HFF-Myc (cell line): ENCODE results near the gene PRKCQ.

Source experiments
- DNase-seq: peaks from one replicate; pipeline ENCODE4 v3.0.0-alpha.2; 2011; ENCODE audit warnings: low read depth; ENCODE audit errors: extremely low read depth
- H3K4me3 ChIP-seq: replicated peaks from 2 replicates; pipeline ENCODE4 v1.5.1; 2011; ENCODE audit warnings: low read depth, mild to moderate bottlenecking, control low read depth, low read length
- CTCF ChIP-seq: IDR thresholded peaks from 2 replicates; pipeline ENCODE4 v1.5.1; 2012; ENCODE audit warnings: mild to moderate bottlenecking, low read depth, low read length, control low read depth; ENCODE audit errors: missing control alignments

The PRKCQ gene

DNA sequence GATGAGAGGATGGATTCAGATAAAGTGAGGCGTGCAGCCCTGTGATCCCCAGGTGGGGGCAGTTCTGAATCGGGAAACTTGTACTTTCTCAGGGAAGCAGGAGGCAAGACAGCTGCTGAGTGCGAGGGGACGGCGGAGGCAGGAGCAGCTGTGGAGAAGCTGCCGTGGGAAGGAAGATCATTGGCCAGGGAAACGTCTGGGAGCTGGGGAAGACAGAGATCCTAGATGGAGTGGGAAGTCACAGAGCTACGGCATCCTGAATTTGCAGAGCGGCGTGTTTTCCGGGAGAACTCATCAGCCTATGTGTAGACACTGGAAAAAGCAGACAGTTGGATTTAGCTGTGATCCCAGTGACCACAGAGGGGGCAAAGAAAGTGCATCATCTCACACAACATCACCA lies 9.2 kb downstream of the PRKCQ start:
- DNase-seq = no peak
- TF ChIP-seq CTCF = no peak
- no peak overlapping the region for H3K4me3 ChIP-seq

- no peak overlapping the region for H3K4me3 ChIP-seq
- DNase-seq = no peak
- TF ChIP-seq CTCF = no peak
Observed at GRCh38 chr10:6569259-6569658, 10.8 kb downstream of the PRKCQ start.

GRCh38 chr10:6567884-6568283 lies 12.2 kb downstream of the PRKCQ start:
- no peak for DNase-seq
- no peak for TF ChIP-seq CTCF
- no peak overlapping the region for H3K4me3 ChIP-seq

DNA sequence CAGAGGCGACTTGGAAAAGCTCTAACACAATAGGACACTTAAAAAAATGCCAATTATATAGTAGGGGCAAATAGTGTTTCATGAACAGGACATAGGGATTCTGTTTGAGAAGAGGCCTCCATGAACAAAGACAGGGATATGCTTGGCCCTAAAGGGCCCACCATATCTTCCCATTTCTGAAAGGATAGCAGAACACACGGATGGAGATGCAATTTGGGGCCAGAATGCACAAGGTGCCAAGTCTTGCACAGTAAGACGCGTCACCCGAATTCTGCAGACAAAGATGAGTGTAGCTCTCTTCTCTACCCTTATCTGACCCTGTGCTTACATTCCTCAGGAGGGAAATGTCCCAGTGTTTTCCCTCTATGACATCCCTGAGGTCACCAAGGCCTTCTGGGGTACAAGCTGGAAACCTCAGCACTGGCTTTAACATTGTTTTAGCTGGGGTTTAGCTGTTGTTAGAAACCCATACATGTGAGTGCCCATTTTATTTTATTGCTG lies 12.8 kb downstream of the PRKCQ start:
- no peak for TF ChIP-seq CTCF
- H3K4me3 ChIP-seq = no peak overlapping the region
- DNase-seq = no peak

- no peak for DNase-seq
- H3K4me3 ChIP-seq = no peak overlapping the region
- no peak for TF ChIP-seq CTCF
Observed at GRCh38 chr10:6565588-6565987, 14.5 kb downstream of the PRKCQ start.

- no peak for TF ChIP-seq CTCF
- no peak overlapping the region for H3K4me3 ChIP-seq
- no peak for DNase-seq
Observed at GRCh38 chr10:6564367-6564766, 15.7 kb downstream of the PRKCQ start.

GRCh38 chr10:6563731-6564130 lies 16.3 kb downstream of the PRKCQ start:
- DNase-seq = no peak
- H3K4me3 ChIP-seq = no peak overlapping the region
- TF ChIP-seq CTCF = no peak
